ENCODE results near the gene DIDO1.

Gene DIDO1

GRCh38 chr20:62921119-62921687 lies 5.1 kb downstream of the DIDO1 start:
- TF ChIP-seq, protein P1, sequence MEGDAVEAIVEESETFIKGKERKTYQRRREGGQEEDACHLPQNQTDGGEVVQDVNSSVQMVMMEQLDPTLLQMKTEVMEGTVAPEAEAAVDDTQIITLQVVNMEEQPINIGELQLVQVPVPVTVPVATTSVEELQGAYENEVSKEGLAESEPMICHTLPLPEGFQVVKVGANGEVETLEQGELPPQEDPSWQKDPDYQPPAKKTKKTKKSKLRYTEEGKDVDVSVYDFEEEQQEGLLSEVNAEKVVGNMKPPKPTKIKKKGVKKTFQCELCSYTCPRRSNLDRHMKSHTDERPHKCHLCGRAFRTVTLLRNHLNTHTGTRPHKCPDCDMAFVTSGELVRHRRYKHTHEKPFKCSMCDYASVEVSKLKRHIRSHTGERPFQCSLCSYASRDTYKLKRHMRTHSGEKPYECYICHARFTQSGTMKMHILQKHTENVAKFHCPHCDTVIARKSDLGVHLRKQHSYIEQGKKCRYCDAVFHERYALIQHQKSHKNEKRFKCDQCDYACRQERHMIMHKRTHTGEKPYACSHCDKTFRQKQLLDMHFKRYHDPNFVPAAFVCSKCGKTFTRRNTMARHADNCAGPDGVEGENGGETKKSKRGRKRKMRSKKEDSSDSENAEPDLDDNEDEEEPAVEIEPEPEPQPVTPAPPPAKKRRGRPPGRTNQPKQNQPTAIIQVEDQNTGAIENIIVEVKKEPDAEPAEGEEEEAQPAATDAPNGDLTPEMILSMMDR (IDR thresholded peaks at IDR 0.05; ENCODE audit: low read depth, low read length), result peak; percentile 65
- no peak overlapping the region for H3K4me3 ChIP-seq (ENCODE audit: low read depth, low read length)

DNA sequence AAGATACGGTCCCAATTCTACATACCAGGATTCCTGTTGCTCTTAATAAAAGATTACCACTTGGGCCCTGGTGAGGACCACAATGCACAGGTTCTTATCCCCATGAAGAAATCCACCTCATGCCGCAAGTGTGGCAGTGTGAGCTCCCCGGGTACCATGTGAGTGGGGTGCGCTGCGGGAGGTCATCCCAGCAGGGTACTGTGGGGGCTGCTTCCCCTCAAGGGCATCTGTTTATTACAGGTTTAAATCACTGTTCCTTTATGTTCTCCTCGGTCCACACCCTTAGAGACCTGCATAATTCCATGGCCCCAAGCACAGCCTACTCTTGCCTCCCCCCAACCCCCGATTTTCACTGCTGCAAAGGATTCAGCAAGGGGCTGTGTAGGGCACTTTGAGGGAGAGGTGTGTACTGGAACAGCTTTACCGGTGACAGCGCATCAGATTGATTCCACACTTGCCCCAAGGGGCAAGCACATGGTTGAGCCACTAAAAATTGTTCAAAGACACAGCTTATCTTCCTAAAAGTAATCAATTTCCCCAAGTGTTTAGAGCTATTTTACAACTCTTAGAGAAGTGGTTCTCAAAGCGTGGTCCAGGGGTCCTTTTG lies 6.2 kb downstream of the DIDO1 start:
- TF ChIP-seq, protein P1 (IDR thresholded peaks at IDR 0.05; ENCODE audit: low read depth, low read length), result no peak
- in situ Hi-C loops (cut with HindIII; ENCODE audit: low sequenced_read_pairs), result no loop called here
- no peak for DNase-seq (ENCODE audit: low read depth, low spot score)
- H3K4me3 ChIP-seq (ENCODE audit: low read depth, low read length), result no peak overlapping the region

More at GRCh38 chr20:62921119-62921687, 5.1 kb downstream of the DIDO1 start:
- in situ Hi-C loops (cut with HindIII; ENCODE audit: low sequenced_read_pairs), result no loop called here
- DNase-seq (ENCODE audit: low read depth, low spot score), result peak; percentile 44

DNA sequence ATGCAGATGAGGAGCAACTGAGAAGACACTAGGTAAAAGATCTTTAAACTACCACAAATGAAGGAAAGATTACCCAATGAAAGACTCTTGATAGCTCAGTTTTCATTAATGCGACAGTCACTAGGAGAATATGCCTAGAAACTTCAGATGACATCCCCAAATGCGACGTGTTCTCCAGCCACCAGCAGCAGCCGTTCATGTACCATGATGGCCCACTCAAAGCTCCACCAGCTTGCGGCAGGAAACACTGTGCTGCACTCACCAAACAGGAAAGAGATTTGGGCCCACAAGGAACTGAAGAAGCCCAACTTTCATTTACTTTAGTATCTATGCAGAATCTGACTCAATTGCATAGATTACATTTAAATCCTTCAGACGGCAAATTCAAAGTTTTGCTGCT lies 7.5 kb downstream of the DIDO1 start:
- no peak overlapping the region for H3K4me3 ChIP-seq (ENCODE audit: low read depth, low read length)
- DNase-seq (ENCODE audit: low read depth, low spot score), result no peak
- in situ Hi-C loops (cut with HindIII; ENCODE audit: low sequenced_read_pairs), result no loop called here
- TF ChIP-seq, protein P1 (IDR thresholded peaks at IDR 0.05; ENCODE audit: low read depth, low read length), result no peak

- H3K4me3 ChIP-seq (ENCODE audit: low read depth, low read length), result no peak overlapping the region
- in situ Hi-C loops (cut with HindIII; ENCODE audit: low sequenced_read_pairs), result no loop called here
- TF ChIP-seq, protein P1 (IDR thresholded peaks at IDR 0.05; ENCODE audit: low read depth, low read length), result no peak
- no peak for DNase-seq (ENCODE audit: low read depth, low spot score)
Observed at GRCh38 chr20:62918147-62918546, 8.2 kb downstream of the DIDO1 start.

GRCh38 chr20:62917720-62918119 lies 8.6 kb downstream of the DIDO1 start:
- in situ Hi-C loops (cut with HindIII; ENCODE audit: low sequenced_read_pairs), result no loop called here
- TF ChIP-seq, protein P1 (IDR thresholded peaks at IDR 0.05; ENCODE audit: low read depth, low read length), result no peak
- H3K4me3 ChIP-seq (ENCODE audit: low read depth, low read length), result no peak overlapping the region
- no peak for DNase-seq (ENCODE audit: low read depth, low spot score)

DNA sequence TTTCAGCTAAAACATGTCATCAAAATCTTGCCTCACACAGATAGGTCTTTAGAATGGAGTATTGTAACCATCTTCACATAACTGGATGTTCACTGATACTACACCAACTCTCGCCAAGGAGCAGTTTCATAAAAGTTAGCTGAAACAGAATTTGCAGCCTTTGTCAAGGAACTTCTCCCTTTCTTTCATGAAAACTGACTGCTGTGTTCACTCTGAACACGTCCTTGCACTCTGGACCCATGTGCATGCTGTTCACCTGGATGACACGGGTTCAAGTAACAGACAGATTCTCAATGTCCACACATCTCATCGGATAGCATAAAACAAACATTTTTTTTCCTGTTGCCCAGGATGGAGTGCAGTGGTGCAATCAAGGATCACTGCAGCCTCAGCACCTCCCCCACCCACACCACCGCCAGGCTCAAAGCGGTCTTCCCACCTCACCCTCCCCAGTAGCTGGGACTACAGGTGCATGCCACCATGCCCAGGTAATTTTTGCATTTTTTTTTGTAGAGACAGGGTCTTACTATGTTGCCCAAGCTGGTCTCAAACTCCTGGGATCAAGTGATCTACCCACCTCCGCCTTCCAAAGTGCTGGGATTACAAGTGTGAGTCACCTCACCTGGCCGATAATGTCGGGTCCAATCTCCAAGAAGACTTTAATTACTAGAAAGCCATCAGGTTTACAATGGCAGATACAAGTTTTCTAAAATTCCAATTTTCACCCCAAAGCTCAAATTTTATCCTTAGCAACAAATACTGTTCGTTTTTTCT lies 9.4 kb downstream of the DIDO1 start:
- TF ChIP-seq, protein P1 (IDR thresholded peaks at IDR 0.05; ENCODE audit: low read depth, low read length), result no peak
- no peak overlapping the region for H3K4me3 ChIP-seq (ENCODE audit: low read depth, low read length)
- in situ Hi-C loops (cut with HindIII; ENCODE audit: low sequenced_read_pairs), result no loop called here
- no peak for DNase-seq (ENCODE audit: low read depth, low spot score)

Measured in astrocyte of the spinal cord (primary cell).